IMR-90 (cell line): Measurements from ENCODE around the gene PAAF1. TPM values are rescaled to one million over a fixed set of nuclear protein-coding genes. Genes with fewer than 3 reads are reported as not detected.
A peak's percentile ranks its signal among the peaks of the same experiment; 100 is the strongest.

ENCODE experiments used
- ATAC-seq: fragments of 200-7000 bp; cut with Tn5 transposase; 2 replicates; pipeline ENCODE4 v1.9.1; 2020; ENCODE audit warnings: low read depth, mild to moderate bottlenecking, moderate library complexity
- BruUV-seq: library from RNA; stranded (reverse); fragments of 400-500 nt; replicated peaks from 2 replicates; lab custom pipeline; 2021; lab: Mats Ljungman, UMichigan
- CTCF ChIA-PET: fragments of 300-600 bp; formaldehyde crosslinking; extraction: SDS; loops from one replicate; lab custom pipeline; 2021; ENCODE audit warnings: antibody characterized with exemption; lab: Yijun Ruan, JAX
- POLR2A ChIA-PET: fragments of 300-600 bp; sonication (Branson Sonifier 250); formaldehyde crosslinking; loops from one replicate; lab custom pipeline; 2022; ENCODE audit warnings: antibody characterized with exemption; ENCODE audit not compliant: unreplicated experiment; lab: Charles Lee
- DNase-seq: peaks from one replicate; pipeline ENCODE4 v3.0.0; 2013
- H2AFZ ChIP-seq: replicated peaks from 2 replicates; pipeline ENCODE3; 2013; ENCODE audit warnings: low read length, mild to moderate bottlenecking; ENCODE audit not compliant: poor library complexity
- H2AK5ac ChIP-seq: 2 replicates; pipeline ENCODE4 v1.6.1; 2013; ENCODE audit warnings: low read depth, low read length, inconsistent platforms
- H2AK9ac ChIP-seq: replicated peaks from 2 replicates; pipeline ENCODE3; 2013; ENCODE audit warnings: mild to moderate bottlenecking, low read depth, low read length, moderate library complexity; ENCODE audit not compliant: poor library complexity
- H2BK120ac ChIP-seq: 2 replicates; pipeline ENCODE4 v1.6.1; 2013; ENCODE audit warnings: low read depth, low read length, inconsistent platforms
- H2BK15ac ChIP-seq: 3 replicates; pipeline ENCODE4 v1.6.1; 2013; ENCODE audit warnings: low read depth, low read length, inconsistent platforms
- H2BK20ac ChIP-seq: 2 replicates; pipeline ENCODE4 v1.6.1; 2013; ENCODE audit warnings: low read depth, mild to moderate bottlenecking, inconsistent platforms, low read length, moderate library complexity
- H2BK5ac ChIP-seq: 2 replicates; pipeline ENCODE4 v1.6.1; 2013; ENCODE audit warnings: mild to moderate bottlenecking, low read depth, low read length, inconsistent platforms; ENCODE audit not compliant: poor library complexity, severe bottlenecking
- H3K14ac ChIP-seq: replicated peaks from 2 replicates; pipeline ENCODE4 v1.6.1; 2013; ENCODE audit warnings: low read depth, low read length, inconsistent platforms
- H3K18ac ChIP-seq: 2 replicates; pipeline ENCODE4 v1.6.1; 2013; ENCODE audit warnings: low read depth, low read length, control low read depth
- H3K23ac ChIP-seq: 2 replicates; pipeline ENCODE4 v1.6.1; 2013; ENCODE audit warnings: low read depth, low read length, inconsistent platforms
- H3K27ac ChIP-seq: 2 replicates; pipeline ENCODE4 v1.5.1; 2013; ENCODE audit warnings: mild to moderate bottlenecking, control low read depth, low read length; ENCODE audit not compliant: insufficient read depth
- H3K27me3 ChIP-seq: 2 replicates; pipeline ENCODE4 v1.6.1; 2013; ENCODE audit warnings: low read length; ENCODE audit not compliant: control insufficient read depth, insufficient read depth
- H3K36me3 ChIP-seq: 2 replicates; pipeline ENCODE4 v1.6.1; 2013; ENCODE audit warnings: low read length, mixed read lengths; ENCODE audit not compliant: control insufficient read depth, insufficient read depth
- H3K4ac ChIP-seq: 2 replicates; pipeline ENCODE4 v1.6.1; 2013; ENCODE audit warnings: low read depth, low read length, inconsistent platforms
- H3K4me1 ChIP-seq: 2 replicates; pipeline ENCODE4 v1.6.1; 2013; ENCODE audit warnings: low read length, mixed read lengths; ENCODE audit not compliant: control insufficient read depth, insufficient read depth
- H3K4me2 ChIP-seq: 2 replicates; pipeline ENCODE4 v1.6.1; 2013; ENCODE audit warnings: low read depth, mild to moderate bottlenecking, control low read depth, low read length, moderate library complexity
- H3K4me3 ChIP-seq: 2 replicates; pipeline ENCODE4 v1.5.1; 2013; ENCODE audit warnings: low read depth, mild to moderate bottlenecking, control low read depth, low read length, moderate library complexity; ENCODE audit not compliant: insufficient read depth
- H3K56ac ChIP-seq: 2 replicates; pipeline ENCODE4 v1.6.1; 2013; ENCODE audit warnings: low read length, inconsistent platforms; ENCODE audit not compliant: insufficient read depth; ENCODE audit errors: extremely low read depth
- H3K79me1 ChIP-seq, 2 experiments: 2 replicates each; pipeline ENCODE4 v1.6.1; 2013; ENCODE audit warnings: low read length in 2 of 2, inconsistent platforms in 1 of 2, low read depth in 1 of 2
- H3K9ac ChIP-seq: 2 replicates; pipeline ENCODE4 v1.6.1; 2013; ENCODE audit warnings: low read depth, low read length, control low read depth
- H3K9me1 ChIP-seq: 2 replicates; pipeline ENCODE4 v1.6.1; 2013; ENCODE audit warnings: low read length, inconsistent platforms; ENCODE audit not compliant: insufficient read depth
- H3K9me3 ChIP-seq: 2 replicates; pipeline ENCODE4 v1.6.1; 2013; ENCODE audit warnings: low read length; ENCODE audit not compliant: control insufficient read depth, insufficient read depth
- H4K20me1 ChIP-seq: 2 replicates; pipeline ENCODE4 v1.6.1; 2013; ENCODE audit warnings: low read length, inconsistent platforms; ENCODE audit not compliant: insufficient read depth
- H4K5ac ChIP-seq: 2 replicates; pipeline ENCODE4 v1.6.1; 2013; ENCODE audit warnings: mild to moderate bottlenecking, low read depth, low read length, control low read depth
- H4K8ac ChIP-seq, 2 experiments: 2 replicates each; pipeline ENCODE4 v1.6.1; 2013; ENCODE audit warnings: low read depth in 2 of 2, low read length in 2 of 2, control low read depth in 1 of 2, inconsistent platforms in 1 of 2
- H4K91ac ChIP-seq: 2 replicates; pipeline ENCODE4 v1.6.1; 2013; ENCODE audit warnings: low read depth, low read length, inconsistent platforms; ENCODE audit not compliant: insufficient read depth
- CHD1 ChIP-seq: IDR thresholded peaks from 2 replicates; pipeline ENCODE4 v1.6.1; 2012; ENCODE audit warnings: low read depth, low read length, improper control_type of control experiment
- FOS ChIP-seq: fragments of 150-350 bp; IDR thresholded peaks from 2 replicates; pipeline ENCODE4 v1.6.1; 2016; ENCODE audit warnings: low read depth, low read length
- MAFK ChIP-seq: IDR thresholded peaks from 2 replicates; pipeline ENCODE4 v1.6.1; 2012; ENCODE audit warnings: low read depth, low read length, improper control_type of control experiment
- MXI1 ChIP-seq: IDR thresholded peaks from 2 replicates; pipeline ENCODE4 v1.6.1; 2012; ENCODE audit warnings: low read depth, mild to moderate bottlenecking, low read length, moderate library complexity, borderline replicate concordance
- NFE2L2 ChIP-seq: fragments of 150-350 bp; IDR thresholded peaks from 2 replicates; pipeline ENCODE4 v1.6.1; 2016; ENCODE audit warnings: low read depth, mild to moderate bottlenecking, low read length
- RFX5 ChIP-seq: IDR thresholded peaks from 2 replicates; pipeline ENCODE4 v1.8.0; 2012; ENCODE audit warnings: low read depth, mild to moderate bottlenecking, low read length, moderate library complexity
- WGBS, 2 experiments: methylation state at CpG; one replicate each; pipeline versions ENCODE4 v1.1.5 to v1.1.7; 2013; ENCODE audit warnings: missing lambda C conversion rate in 2 of 2; ENCODE audit not compliant: insufficient read length in 1 of 2; ENCODE audit errors: extremely low coverage in 2 of 2; 5-methylcytosine and 5-hydroxymethylcytosine counted together
- dilution Hi-C: fragments of 300-500 bp; cut with HindIII; formaldehyde crosslinking; loops from one replicate; pipeline ENCODE4 v1.14.3; 2018; ENCODE audit warnings: low sequenced_read_pairs; ENCODE audit not compliant: unreplicated experiment
- in situ Hi-C: fragments of 300-500 bp; cut with MboI; formaldehyde crosslinking; loops from 3 replicates; pipeline ENCODE4 v1.14.3; 2019; ENCODE audit warnings: low sequenced_read_pairs, inconsistent platforms, mixed read lengths
- intact Hi-C: fragments of 100-400 bp; cut with micrococcal nuclease; formaldehyde crosslinking; loops from 2 replicates; pipeline ENCODE4 v1.10.0; 2022
- polyA plus RNA-seq, 3 experiments: library from polyadenylated mRNA; depleted of rRNA; stranded (reverse); fragments of >200 nt; gene quantifications; 2 replicates each; pipeline ENCODE4 v1.2.3, GENCODE V29; 2012; ENCODE audit warnings: low replicate concordance in 1 of 3
- total RNA-seq: library from RNA; depleted of rRNA; stranded (reverse); fragments of >200 nt; gene quantifications from 2 replicates; pipeline ENCODE4 v1.2.3, GENCODE V29; 2012

PAAF1 gene
- total and polyA plus RNA-seq, 2 of the 4 experiments (the other 2 are of a cell fraction): 15.1 to 16.4 TPM

- CTCF ChIA-PET: no interaction called here
- WGBS, 2 experiments: no CpG with 5 or more reads among the region's 1 CpG
- no peak overlapping the region for H2BK5ac ChIP-seq
- no peak for TF ChIP-seq CHD1
- no peak for TF ChIP-seq FOS
- no peak for TF ChIP-seq MXI1
- peak; percentile 51 for TF ChIP-seq MAFK
- peak; percentile 57; the same call in 1 of the 2 replicates for TF ChIP-seq NFE2L2
- TF ChIP-seq RFX5: no peak
- H2BK15ac ChIP-seq: no peak overlapping the region
- POLR2A ChIA-PET: no interaction called here
- H2AFZ ChIP-seq: no peak overlapping the region
- H3K9me1 ChIP-seq: peaks cover 2% of the 10 kb centered on the region; the same call in 1 of the 2 replicates
- no peak overlapping the region for H2AK5ac ChIP-seq
- H2BK120ac ChIP-seq: no peak overlapping the region
- H2AK9ac ChIP-seq: no peak overlapping the region
- no peak overlapping the region for H3K23ac ChIP-seq
- H2BK20ac ChIP-seq: 0 out of 2 replicates have a peak overlapping the region, but pooled peaks have one; percentile 40
- no peak overlapping the region for H3K27ac ChIP-seq
- H4K8ac ChIP-seq: no peak overlapping the region
- no peaks in the 10 kb centered on the region for H3K79me1 ChIP-seq
- no peak overlapping the region for H4K91ac ChIP-seq
- no peaks in the 10 kb centered on the region for H3K9me3 ChIP-seq
- BruUV-seq: no TSS peak
- H3K56ac ChIP-seq: no peak overlapping the region
- no peak overlapping the region for H3K4me3 ChIP-seq
- H4K20me1 ChIP-seq: no peaks in the 10 kb centered on the region
- H3K4me2 ChIP-seq: no peak overlapping the region
- no peak overlapping the region for H3K4ac ChIP-seq
- H3K4me1 ChIP-seq: no peaks in the 10 kb centered on the region
- H3K18ac ChIP-seq: no peak overlapping the region
- no peak overlapping the region for H4K5ac ChIP-seq
- DNase-seq (no peak), ATAC-seq (no peak)
- in situ Hi-C loops (no loop called here), dilution Hi-C loops (no loop called here), intact Hi-C loops (no loop called here)
- H3K36me3 ChIP-seq: peaks cover 11% of the 10 kb centered on the region
- H3K14ac ChIP-seq: no peak overlapping the region
- no peaks in the 10 kb centered on the region for H3K27me3 ChIP-seq
- H3K9ac ChIP-seq: no peak overlapping the region
These were observed 25.5 kb downstream of the PAAF1 start for GRCh38 chr11:73902303-73902702.
